Sigmoid colon (tissue), 4 donors: ENCODE data around the gene ALG12.

Experiments used
- EP300 ChIP-seq, 4 donors: sonication (generic); formaldehyde crosslinking; IDR thresholded peaks; one replicate each; pipeline ENCODE4 v1.6.1; 2017; ENCODE audit warnings: antibody characterized with exemption in 4 of 4
- POLR2A ChIP-seq, 2 donors: fragments of 450-650 bp; IDR thresholded peaks; one replicate each; pipeline ENCODE4 v1.6.1; 2016; ENCODE audit warnings: antibody characterized with exemption in 2 of 2, mild to moderate bottlenecking in 2 of 2, moderate library complexity in 2 of 2
- POLR2AphosphoS5 ChIP-seq, 4 donors: sonication (generic); formaldehyde crosslinking; IDR thresholded peaks; one replicate each; pipeline ENCODE4 v1.6.1; 2017; ENCODE audit warnings: antibody characterized with exemption in 4 of 4
- TF ChIP-seq, protein P1 (sequence below), 4 experiments: fragments of 450-650 bp in 3 of 4; fragments of 200-600 bp in 1 of 4; IDR thresholded peaks; one replicate each; pipeline ENCODE4 v1.5.1; 2016 to 2019; ENCODE audit warnings: antibody characterized with exemption in 4 of 4, mild to moderate bottlenecking in 3 of 4, moderate library complexity in 2 of 4

- TF ChIP-seq, protein P1, sequence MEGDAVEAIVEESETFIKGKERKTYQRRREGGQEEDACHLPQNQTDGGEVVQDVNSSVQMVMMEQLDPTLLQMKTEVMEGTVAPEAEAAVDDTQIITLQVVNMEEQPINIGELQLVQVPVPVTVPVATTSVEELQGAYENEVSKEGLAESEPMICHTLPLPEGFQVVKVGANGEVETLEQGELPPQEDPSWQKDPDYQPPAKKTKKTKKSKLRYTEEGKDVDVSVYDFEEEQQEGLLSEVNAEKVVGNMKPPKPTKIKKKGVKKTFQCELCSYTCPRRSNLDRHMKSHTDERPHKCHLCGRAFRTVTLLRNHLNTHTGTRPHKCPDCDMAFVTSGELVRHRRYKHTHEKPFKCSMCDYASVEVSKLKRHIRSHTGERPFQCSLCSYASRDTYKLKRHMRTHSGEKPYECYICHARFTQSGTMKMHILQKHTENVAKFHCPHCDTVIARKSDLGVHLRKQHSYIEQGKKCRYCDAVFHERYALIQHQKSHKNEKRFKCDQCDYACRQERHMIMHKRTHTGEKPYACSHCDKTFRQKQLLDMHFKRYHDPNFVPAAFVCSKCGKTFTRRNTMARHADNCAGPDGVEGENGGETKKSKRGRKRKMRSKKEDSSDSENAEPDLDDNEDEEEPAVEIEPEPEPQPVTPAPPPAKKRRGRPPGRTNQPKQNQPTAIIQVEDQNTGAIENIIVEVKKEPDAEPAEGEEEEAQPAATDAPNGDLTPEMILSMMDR (IDR thresholded peaks at IDR 0.05): no peak
- no peak for TF ChIP-seq EP300 (IDR thresholded peaks at IDR 0.05)
- no peak for TF ChIP-seq POLR2AphosphoS5 (IDR thresholded peaks at IDR 0.05)
- no peak for TF ChIP-seq POLR2A (IDR thresholded peaks at IDR 0.05)
Observed at GRCh38 chr22:49856766-49857618, 61.2 kb downstream of the ALG12 start.
